Fibroblast of skin of abdomen (primary cell): ENCODE results near the gene MGRN1.
"Not testable (repeated sequence)": the region's sequence is repeated elsewhere in the genome, so short reads cannot be mapped to it uniquely, and the experiment has no call there.

Experiments
- DNase-seq: peaks from one replicate; pipeline ENCODE4 v3.0.0-alpha.2; 2013

Gene MGRN1

GRCh38 chr16:4734730-4735535 is 110.3 kb downstream of the MGRN1 start:
- peak; percentile 84 for DNase-seq

GRCh38 chr16:4736546-4736945 is 111.9 kb downstream of the MGRN1 start:
- no peak for DNase-seq

GRCh38 chr16:4737545-4737944 is 112.9 kb downstream of the MGRN1 start:
- no peak for DNase-seq

- not testable (repeated sequence) for DNase-seq
These were observed 113.7 kb downstream of the MGRN1 start for GRCh38 chr16:4738370-4738769.
